Endothelial cell (in vitro differentiated cells): ENCODE results near the gene MPC1. TPM values are rescaled to one million over a fixed set of nuclear protein-coding genes. Genes with fewer than 3 reads are reported as not detected.

Experiments
- DNase-seq: peaks from one replicate; pipeline ENCODE4 v3.0.0; 2021; ENCODE audit warnings: low spot score
- H3K27ac Mint-ChIP-seq: one replicate; pipeline ENCODE4 v1.8.0; 2021; ENCODE audit warnings: mixed read lengths, inconsistent platforms; ENCODE audit not compliant: unreplicated experiment
- H3K27me3 Mint-ChIP-seq: one replicate; pipeline ENCODE4 v1.8.0; 2021; ENCODE audit warnings: mild to moderate bottlenecking, moderate library complexity, mixed read lengths, inconsistent platforms; ENCODE audit not compliant: unreplicated experiment
- H3K36me3 Mint-ChIP-seq: one replicate; pipeline ENCODE4 v1.8.0; 2021; ENCODE audit warnings: mild to moderate bottlenecking, low read depth, mixed read lengths, inconsistent platforms; ENCODE audit not compliant: unreplicated experiment
- H3K4me1 Mint-ChIP-seq: one replicate; pipeline ENCODE4 v1.8.0; 2021; ENCODE audit warnings: mild to moderate bottlenecking, mixed read lengths, inconsistent platforms; ENCODE audit not compliant: unreplicated experiment
- H3K4me3 Mint-ChIP-seq: one replicate; pipeline ENCODE4 v1.8.0; 2021; ENCODE audit warnings: mild to moderate bottlenecking, mixed read lengths, inconsistent platforms; ENCODE audit not compliant: unreplicated experiment
- H3K9me3 Mint-ChIP-seq: one replicate; pipeline ENCODE4 v1.8.0; 2021; ENCODE audit warnings: mixed read lengths, inconsistent platforms; ENCODE audit not compliant: unreplicated experiment
- CTCF ChIP-seq: fragments of 200-600 bp; sonication (generic); IDR thresholded peaks from one replicate; pipeline ENCODE4 v1.5.0; 2021; ENCODE audit warnings: antibody characterized with exemption; ENCODE audit not compliant: unreplicated experiment
- total RNA-seq: library from RNA; stranded (reverse); fragmentation: NEBNext Ultra II Directional; extraction: Animal tissue kit (Norgen Biotek cat#: 25700); gene quantifications from one replicate; pipeline ENCODE4 v1.2.1, GENCODE V29; 2021; ENCODE audit not compliant: unreplicated experiment

Gene MPC1
- total RNA-seq, 1 donor from 2014 or later = 23.7 TPM

GRCh38 chr6:166315436-166315835 lies 67.3 kb downstream of the MPC1 start:
- Mint-ChIP-seq H3K27ac (no peak overlapping the region), H3K36me3 (peaks cover 11% of the 10 kb centered on the region)

More at GRCh38 chr6:166315436-166315835, 67.3 kb downstream of the MPC1 start:
- Mint-ChIP-seq H3K4me3 (no peak overlapping the region), H3K9me3 (no peaks in the 10 kb centered on the region), H3K4me1 (peaks cover 14% of the 10 kb centered on the region), H3K27me3 (peaks cover 4% of the 10 kb centered on the region)
- no peak for TF ChIP-seq CTCF
- no peak for DNase-seq

Other genes with a start within 250 kb of the MPC1 start
- 44.8 TPM for gene TBXT, start 215.1 kb downstream of the MPC1 start, total RNA-seq
- 1.1 TPM for gene PRR18, start 74.5 kb downstream of the MPC1 start, total RNA-seq
- 29.1 TPM for gene SFT2D1, start 40.4 kb downstream of the MPC1 start, total RNA-seq
- 4.9 TPM for gene RAMACL, start 203.7 kb upstream of the MPC1 start, total RNA-seq
- 105 TPM for gene RPS6KA2, start 244.3 kb upstream of the MPC1 start, total RNA-seq